Lower leg skin (tissue), 3 donors: ENCODE measurements around the gene SLC25A6.

Experiments
- POLR2A ChIP-seq, 2 donors: fragments of 450-650 bp; IDR thresholded peaks; one replicate each; pipeline ENCODE4 v1.6.1; 2016 to 2017; ENCODE audit warnings: antibody characterized with exemption in 2 of 2, mild to moderate bottlenecking in 1 of 2, moderate library complexity in 1 of 2
- TF ChIP-seq, protein P1 (sequence below), 3 donors: fragments of 450-650 bp; IDR thresholded peaks; one replicate each; pipeline ENCODE4 v1.5.1; 2016; ENCODE audit warnings: antibody characterized with exemption in 3 of 3, mild to moderate bottlenecking in 3 of 3, moderate library complexity in 2 of 3

DNA sequence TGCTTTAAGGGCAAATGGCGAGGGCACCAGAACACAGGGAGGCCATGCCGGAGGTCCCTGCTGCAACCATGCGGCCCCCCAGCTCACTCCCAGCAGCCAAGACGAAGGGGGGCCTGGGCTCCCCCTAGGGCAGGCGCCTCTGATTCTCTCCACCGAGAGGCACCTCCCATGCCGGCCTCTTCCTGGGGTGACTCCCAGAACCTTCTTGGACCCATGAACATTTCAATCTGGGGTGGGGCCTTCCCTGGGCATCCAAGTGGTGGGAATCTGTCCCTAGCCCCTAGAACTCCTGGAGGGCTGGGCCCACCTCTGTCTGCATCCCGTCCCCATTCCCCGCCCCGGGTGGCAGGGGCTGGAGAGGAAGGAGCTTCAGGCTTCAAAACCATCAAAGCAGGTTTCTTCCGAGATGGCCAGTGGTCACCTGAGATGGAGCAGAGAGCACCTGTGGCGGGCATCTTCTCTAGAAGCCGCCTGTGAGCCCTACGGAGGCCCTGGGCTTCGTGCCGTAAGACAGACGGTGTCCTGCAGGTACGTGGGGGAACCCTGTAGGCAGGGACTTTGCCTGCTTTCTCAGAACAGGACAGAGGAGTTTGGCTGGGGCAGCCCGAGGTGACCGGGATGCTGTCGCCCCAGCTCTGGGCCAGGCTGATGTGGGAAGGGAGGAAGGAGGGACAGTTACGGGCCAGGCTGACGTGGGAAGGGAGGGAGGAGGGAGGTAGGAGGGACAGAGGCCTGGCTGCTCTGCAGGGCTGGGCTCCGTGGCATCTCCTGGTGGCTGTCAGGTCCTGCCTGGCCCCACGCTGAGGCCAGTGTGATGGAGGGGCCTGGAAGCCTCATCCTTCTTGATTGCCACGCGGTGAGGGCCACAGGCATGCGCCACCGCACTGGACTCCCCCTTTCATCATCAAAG is 6.8 kb upstream of the SLC25A6 start:
- TF ChIP-seq, protein P1, sequence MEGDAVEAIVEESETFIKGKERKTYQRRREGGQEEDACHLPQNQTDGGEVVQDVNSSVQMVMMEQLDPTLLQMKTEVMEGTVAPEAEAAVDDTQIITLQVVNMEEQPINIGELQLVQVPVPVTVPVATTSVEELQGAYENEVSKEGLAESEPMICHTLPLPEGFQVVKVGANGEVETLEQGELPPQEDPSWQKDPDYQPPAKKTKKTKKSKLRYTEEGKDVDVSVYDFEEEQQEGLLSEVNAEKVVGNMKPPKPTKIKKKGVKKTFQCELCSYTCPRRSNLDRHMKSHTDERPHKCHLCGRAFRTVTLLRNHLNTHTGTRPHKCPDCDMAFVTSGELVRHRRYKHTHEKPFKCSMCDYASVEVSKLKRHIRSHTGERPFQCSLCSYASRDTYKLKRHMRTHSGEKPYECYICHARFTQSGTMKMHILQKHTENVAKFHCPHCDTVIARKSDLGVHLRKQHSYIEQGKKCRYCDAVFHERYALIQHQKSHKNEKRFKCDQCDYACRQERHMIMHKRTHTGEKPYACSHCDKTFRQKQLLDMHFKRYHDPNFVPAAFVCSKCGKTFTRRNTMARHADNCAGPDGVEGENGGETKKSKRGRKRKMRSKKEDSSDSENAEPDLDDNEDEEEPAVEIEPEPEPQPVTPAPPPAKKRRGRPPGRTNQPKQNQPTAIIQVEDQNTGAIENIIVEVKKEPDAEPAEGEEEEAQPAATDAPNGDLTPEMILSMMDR (IDR thresholded peaks at IDR 0.05) = no peak
- TF ChIP-seq POLR2A (IDR thresholded peaks at IDR 0.05) = no peak
